Peyer's patch (tissue), 4 donors: Measurements from ENCODE around the gene NADK2. TPM values are rescaled to one million over a fixed set of nuclear protein-coding genes. Genes with fewer than 3 reads are reported as not detected.

Experiments used
- DNase-seq, 3 donors: peaks; one replicate each; pipeline ENCODE4 v3.0.0-alpha.2; 2017 to 2019
- H3K27ac ChIP-seq, 4 donors: fragments of 200-600 bp; sonication (generic); one replicate each; pipeline ENCODE4 v1.5.1; 2016 to 2019
- H3K27me3 ChIP-seq, 2 donors: fragments of 200-600 bp; sonication (generic); one replicate each; pipeline ENCODE4 v1.5.1; 2019
- H3K36me3 ChIP-seq, 3 donors: fragments of 200-600 bp; sonication (generic); one replicate each; pipeline ENCODE4 v1.5.1; 2016 to 2019
- H3K4me1 ChIP-seq, 4 donors: fragments of 200-600 bp; sonication (generic); one replicate each; pipeline ENCODE4 v1.5.1; 2016 to 2019
- H3K4me3 ChIP-seq, 4 donors: fragments of 200-600 bp; sonication (generic); 1 replicate in 3 of 4; 2 replicates in 1 of 4; pipeline ENCODE4 v1.5.1; 2016 to 2019; ENCODE audit warnings: mild to moderate bottlenecking in 1 of 4
- H3K9me3 ChIP-seq, 4 donors: fragments of 200-600 bp; sonication (generic); one replicate each; pipeline ENCODE4 v1.5.1; 2016 to 2019; ENCODE audit warnings: mild to moderate bottlenecking in 1 of 4
- POLR2A ChIP-seq, 2 donors: fragments of 450-650 bp; IDR thresholded peaks; one replicate each; pipeline ENCODE4 v1.5.1; 2017; ENCODE audit warnings: antibody characterized with exemption in 2 of 2, mild to moderate bottlenecking in 2 of 2, moderate library complexity in 2 of 2
- total RNA-seq, 4 donors: library from RNA; depleted of rRNA; stranded (reverse); fragments of >200 nt; gene quantifications; one replicate each; pipeline ENCODE4 v1.1.0, GENCODE V29; 2016
- TF ChIP-seq, protein P1 (sequence below), 6 experiments: fragments of 450-650 bp in 4 of 6; fragments of 200-600 bp in 2 of 6; sonication (generic) in 1 of 6; IDR thresholded peaks; one replicate each; pipeline ENCODE4 v1.5.1; 2017 to 2019; ENCODE audit warnings: antibody characterized with exemption in 6 of 6, mild to moderate bottlenecking in 3 of 6, moderate library complexity in 1 of 6

NADK2 gene
- total RNA-seq, 4 donors from 2014 or later = 5.8 to 30.0 (median 17.4) TPM

DNA sequence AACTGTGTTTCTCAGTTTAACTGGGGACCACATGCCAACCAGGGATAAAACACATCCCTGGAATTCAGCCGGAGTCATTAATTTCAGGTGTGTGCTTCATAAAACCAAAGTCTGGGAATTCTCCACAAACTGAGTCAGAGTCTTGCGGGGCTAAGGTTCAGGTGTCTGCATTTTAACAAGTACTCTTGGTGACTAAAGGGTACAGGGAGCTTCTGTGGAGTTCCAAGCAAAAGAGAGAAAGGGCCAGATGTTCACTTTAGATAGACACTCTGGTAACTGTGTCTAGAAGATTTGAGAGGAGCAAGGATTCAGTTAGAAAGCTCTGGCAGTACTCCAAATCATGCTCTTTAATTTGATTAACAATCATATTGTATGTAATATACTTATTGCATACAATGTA lies 4.0 kb downstream of the NADK2 start:
- Histone ChIP-seq H3K27ac (no peak overlapping the region), H3K36me3 (no peaks in the 10 kb centered on the region), H3K27me3 (no peaks in the 10 kb centered on the region), H3K4me1 (peaks cover 0 to 21% (median 0%) of the 10 kb centered on the region in 4 donors), H3K9me3 (no peaks in the 10 kb centered on the region), H3K4me3 (no peak overlapping the region)
- TF ChIP-seq, protein P1, sequence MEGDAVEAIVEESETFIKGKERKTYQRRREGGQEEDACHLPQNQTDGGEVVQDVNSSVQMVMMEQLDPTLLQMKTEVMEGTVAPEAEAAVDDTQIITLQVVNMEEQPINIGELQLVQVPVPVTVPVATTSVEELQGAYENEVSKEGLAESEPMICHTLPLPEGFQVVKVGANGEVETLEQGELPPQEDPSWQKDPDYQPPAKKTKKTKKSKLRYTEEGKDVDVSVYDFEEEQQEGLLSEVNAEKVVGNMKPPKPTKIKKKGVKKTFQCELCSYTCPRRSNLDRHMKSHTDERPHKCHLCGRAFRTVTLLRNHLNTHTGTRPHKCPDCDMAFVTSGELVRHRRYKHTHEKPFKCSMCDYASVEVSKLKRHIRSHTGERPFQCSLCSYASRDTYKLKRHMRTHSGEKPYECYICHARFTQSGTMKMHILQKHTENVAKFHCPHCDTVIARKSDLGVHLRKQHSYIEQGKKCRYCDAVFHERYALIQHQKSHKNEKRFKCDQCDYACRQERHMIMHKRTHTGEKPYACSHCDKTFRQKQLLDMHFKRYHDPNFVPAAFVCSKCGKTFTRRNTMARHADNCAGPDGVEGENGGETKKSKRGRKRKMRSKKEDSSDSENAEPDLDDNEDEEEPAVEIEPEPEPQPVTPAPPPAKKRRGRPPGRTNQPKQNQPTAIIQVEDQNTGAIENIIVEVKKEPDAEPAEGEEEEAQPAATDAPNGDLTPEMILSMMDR (IDR thresholded peaks at IDR 0.05) = no peak
- TF ChIP-seq POLR2A (IDR thresholded peaks at IDR 0.05) = no peak
- peak in 1 of 3 donors; percentile 46 for DNase-seq

DNA sequence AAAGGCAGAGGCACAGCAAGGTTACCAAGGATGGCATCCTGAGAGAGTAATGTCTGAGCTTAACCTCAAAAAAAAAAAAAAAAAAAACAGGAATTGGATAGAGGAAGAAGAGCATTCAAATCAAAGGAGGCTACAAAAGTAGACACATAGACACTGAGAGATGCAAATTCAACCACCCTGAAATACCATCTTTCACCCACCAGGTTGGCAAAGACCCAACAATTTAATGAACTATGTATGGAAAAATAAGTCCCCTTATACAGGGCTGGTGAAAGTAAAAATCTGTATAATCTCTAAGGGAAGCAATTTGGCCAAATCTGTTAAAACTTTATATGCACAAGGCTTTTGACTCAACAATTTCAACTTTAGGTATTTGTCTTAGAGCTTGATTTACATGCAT lies 4.9 kb downstream of the NADK2 start:
- Histone ChIP-seq H3K4me3 (no peak overlapping the region), H3K27ac (no peak overlapping the region), H3K4me1 (peaks cover 0 to 20% (median 0%) of the 10 kb centered on the region in 4 donors), H3K9me3 (no peaks in the 10 kb centered on the region), H3K36me3 (no peaks in the 10 kb centered on the region), H3K27me3 (no peaks in the 10 kb centered on the region)
- DNase-seq = no peak
- TF ChIP-seq, protein P1 (IDR thresholded peaks at IDR 0.05) = peak in 1 of 6 experiments; percentile 20
- no peak for TF ChIP-seq POLR2A (IDR thresholded peaks at IDR 0.05)

DNA sequence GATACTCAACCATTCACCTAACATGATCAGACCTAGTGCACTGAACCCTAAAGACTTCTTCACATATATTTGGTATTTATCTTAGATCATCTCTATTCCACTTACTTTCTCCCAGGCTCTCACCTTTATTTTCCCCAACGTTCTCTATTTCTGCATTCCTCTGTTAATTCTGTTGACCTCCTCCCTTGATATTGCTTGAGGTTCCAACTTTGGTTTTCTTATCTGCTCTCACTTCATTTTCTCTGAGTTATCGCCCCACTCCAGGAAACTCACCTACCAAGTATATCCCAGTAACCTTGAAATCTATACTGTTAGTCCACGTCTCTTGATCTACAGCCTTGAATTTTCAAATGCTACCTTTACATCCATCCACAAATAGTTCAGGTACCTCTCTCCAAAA lies 9.2 kb downstream of the NADK2 start:
- TF ChIP-seq POLR2A (IDR thresholded peaks at IDR 0.05) = no peak
- TF ChIP-seq, protein P1 (IDR thresholded peaks at IDR 0.05) = no peak
- Histone ChIP-seq H3K4me3 (no peak overlapping the region), H3K27ac (no peak overlapping the region), H3K4me1 (peaks cover 0 to under 1% (median 0%) of the 10 kb centered on the region in 4 donors), H3K9me3 (no peaks in the 10 kb centered on the region), H3K27me3 (no peaks in the 10 kb centered on the region), H3K36me3 (no peaks in the 10 kb centered on the region)
- no peak for DNase-seq

DNA sequence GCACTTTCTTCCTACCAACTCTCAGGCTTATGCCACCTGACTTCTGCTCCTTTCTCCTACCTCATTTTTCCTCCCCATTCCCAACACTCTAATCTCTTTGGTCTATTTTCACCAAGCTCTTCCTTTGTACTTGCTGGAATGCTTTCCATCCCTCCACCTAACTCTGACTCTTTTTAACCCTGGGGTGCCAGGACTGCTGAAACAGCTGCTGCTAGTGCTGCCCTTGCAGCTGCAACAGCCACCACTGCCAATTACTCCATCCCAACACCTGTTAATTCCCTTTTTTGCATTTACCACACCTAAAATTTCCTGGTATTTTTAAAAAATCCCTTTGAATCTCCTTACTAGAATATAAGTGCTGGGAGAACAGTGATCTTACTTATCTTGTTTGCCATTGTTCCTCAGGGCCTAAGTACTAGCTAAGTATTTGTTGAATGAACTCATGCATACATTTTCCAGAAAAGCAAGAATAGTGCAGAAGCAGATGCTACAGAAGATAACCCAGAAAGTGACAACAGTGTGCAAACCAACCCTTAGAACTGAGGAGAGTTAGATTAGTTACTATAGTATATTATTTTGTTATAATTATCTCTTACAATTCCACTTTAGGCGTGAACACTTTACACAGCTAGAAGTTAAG lies 11.5 kb downstream of the NADK2 start:
- DNase-seq = no peak
- no peak for TF ChIP-seq POLR2A (IDR thresholded peaks at IDR 0.05)
- TF ChIP-seq, protein P1 (IDR thresholded peaks at IDR 0.05) = no peak
- H3K4me1 ChIP-seq = no peaks in the 10 kb centered on the region
- no peak overlapping the region for H3K4me3 ChIP-seq
- no peaks in the 10 kb centered on the region for H3K27me3 ChIP-seq
- H3K27ac ChIP-seq = no peak overlapping the region
- H3K36me3 ChIP-seq = peaks cover 0 to 8% (median 0%) of the 10 kb centered on the region in 3 donors
- no peaks in the 10 kb centered on the region for H3K9me3 ChIP-seq

DNA sequence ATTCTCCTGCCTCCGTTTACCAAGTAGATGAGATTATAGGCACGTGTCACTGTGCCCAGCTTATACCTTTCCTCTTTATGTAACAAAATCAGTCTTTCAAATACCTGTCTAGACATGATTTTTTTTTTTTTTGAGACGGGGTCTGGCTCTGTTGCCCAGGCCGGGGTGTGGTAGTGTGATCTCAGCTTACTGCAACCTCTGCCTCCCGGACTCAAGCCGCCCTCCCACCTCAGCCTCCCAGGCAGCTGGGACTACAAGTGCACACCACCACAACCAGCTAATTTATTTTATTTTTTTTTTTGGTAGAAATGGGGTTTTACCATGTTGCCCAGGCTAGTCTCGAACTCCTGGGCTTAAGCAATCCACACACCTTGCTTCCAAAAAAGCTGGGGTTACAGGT lies 13.2 kb downstream of the NADK2 start:
- Histone ChIP-seq H3K36me3 (peaks cover 0 to 18% (median 0%) of the 10 kb centered on the region in 3 donors), H3K9me3 (no peaks in the 10 kb centered on the region), H3K4me3 (no peak overlapping the region), H3K27me3 (no peaks in the 10 kb centered on the region), H3K4me1 (no peaks in the 10 kb centered on the region), H3K27ac (no peak overlapping the region)
- DNase-seq = peak in 1 of 3 donors; percentile 27
- TF ChIP-seq, protein P1 (IDR thresholded peaks at IDR 0.05) = no peak
- no peak for TF ChIP-seq POLR2A (IDR thresholded peaks at IDR 0.05)
